ENCODE data around the gene EIF4H.
"Not testable (repeated sequence)": the region's sequence is repeated elsewhere in the genome, so short reads cannot be mapped to it uniquely, and the experiment has no call there.

Gene EIF4H

DNA sequence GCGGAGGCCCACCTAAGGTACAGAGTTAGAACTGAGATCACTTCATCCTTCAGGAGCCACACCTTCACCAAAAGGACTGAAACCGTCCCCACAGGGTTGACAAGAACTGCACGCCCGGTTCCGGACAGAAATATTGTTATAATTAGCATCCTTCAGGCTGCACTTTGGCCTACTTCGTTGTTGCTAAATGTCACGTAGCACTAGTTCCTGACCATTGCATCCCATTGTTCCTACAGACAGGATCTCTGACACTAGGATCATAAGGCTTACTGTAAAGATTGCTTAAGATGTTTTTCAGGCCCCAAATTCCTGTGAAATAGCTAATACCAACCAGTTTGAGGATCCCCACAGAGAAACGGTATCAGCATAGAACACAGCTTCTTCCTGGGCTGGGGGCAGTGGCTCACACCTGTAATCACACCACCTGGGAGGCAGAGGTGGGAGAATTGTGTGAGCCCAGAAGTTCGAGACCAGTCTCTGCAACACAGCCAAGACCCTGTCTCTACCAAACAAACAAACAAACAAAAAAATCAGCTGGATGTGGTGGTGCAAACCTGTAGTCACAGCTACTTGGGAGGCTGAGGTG is 18.3 kb upstream of the EIF4H start:
- DNase-seq (ENCODE audit: low read depth): no peak
- TF ChIP-seq, protein P1, sequence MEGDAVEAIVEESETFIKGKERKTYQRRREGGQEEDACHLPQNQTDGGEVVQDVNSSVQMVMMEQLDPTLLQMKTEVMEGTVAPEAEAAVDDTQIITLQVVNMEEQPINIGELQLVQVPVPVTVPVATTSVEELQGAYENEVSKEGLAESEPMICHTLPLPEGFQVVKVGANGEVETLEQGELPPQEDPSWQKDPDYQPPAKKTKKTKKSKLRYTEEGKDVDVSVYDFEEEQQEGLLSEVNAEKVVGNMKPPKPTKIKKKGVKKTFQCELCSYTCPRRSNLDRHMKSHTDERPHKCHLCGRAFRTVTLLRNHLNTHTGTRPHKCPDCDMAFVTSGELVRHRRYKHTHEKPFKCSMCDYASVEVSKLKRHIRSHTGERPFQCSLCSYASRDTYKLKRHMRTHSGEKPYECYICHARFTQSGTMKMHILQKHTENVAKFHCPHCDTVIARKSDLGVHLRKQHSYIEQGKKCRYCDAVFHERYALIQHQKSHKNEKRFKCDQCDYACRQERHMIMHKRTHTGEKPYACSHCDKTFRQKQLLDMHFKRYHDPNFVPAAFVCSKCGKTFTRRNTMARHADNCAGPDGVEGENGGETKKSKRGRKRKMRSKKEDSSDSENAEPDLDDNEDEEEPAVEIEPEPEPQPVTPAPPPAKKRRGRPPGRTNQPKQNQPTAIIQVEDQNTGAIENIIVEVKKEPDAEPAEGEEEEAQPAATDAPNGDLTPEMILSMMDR (IDR thresholded peaks at IDR 0.05; ENCODE audit: low read length, missing control alignments): no peak
- no peak overlapping the region for H3K4me3 ChIP-seq (replicated peaks; ENCODE audit: low read depth, low read length)

DNA sequence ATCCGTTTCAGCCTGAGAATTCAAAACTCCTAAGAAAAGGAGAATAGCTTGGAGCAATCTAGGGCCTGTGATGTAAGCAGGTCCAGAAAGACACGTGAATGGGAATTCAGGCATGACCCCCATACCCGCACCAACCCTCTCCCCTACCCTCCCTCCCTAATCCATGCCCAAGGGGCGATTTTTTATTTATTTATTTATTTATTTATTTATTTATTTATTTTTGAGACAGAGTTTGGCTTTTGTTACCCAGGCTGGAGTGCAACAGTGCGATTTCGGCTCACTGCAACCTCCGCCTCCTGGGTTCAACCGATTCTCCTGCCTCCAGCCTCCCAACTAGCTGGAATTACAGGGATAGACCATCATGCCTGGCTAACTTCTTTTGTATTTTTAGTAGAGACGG is 16.6 kb upstream of the EIF4H start:
- no peak for DNase-seq (ENCODE audit: low read depth)
- no peak overlapping the region for H3K4me3 ChIP-seq (replicated peaks; ENCODE audit: low read depth, low read length)
- TF ChIP-seq, protein P1 (IDR thresholded peaks at IDR 0.05; ENCODE audit: low read length, missing control alignments): no peak

DNA sequence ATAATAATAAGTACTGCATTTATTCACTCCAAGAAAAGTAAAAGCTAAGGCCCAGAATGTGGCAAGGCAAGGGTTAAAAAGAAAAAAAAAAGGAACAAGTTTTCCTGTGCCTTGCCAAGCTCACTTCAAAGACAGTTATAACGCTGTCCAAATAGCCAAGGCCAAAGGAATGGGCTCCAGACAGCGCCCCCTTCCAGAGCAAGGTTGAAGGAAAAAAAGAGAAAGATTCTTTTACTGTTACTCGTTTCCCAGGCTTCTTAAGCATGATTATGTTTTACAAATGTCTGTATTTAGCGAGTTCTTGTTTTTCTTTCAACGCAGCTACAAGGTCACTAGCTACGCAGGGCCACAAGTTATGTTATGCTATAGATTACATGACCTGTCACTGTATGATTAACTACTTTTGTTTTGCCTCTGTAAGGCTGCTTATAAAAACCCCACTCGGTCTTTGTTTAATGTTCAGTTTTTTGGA is 9.1 kb upstream of the EIF4H start:
- DNase-seq (ENCODE audit: low read depth): peak; percentile 34
- TF ChIP-seq, protein P1 (IDR thresholded peaks at IDR 0.05; ENCODE audit: low read length, missing control alignments): peak; percentile 50

DNA sequence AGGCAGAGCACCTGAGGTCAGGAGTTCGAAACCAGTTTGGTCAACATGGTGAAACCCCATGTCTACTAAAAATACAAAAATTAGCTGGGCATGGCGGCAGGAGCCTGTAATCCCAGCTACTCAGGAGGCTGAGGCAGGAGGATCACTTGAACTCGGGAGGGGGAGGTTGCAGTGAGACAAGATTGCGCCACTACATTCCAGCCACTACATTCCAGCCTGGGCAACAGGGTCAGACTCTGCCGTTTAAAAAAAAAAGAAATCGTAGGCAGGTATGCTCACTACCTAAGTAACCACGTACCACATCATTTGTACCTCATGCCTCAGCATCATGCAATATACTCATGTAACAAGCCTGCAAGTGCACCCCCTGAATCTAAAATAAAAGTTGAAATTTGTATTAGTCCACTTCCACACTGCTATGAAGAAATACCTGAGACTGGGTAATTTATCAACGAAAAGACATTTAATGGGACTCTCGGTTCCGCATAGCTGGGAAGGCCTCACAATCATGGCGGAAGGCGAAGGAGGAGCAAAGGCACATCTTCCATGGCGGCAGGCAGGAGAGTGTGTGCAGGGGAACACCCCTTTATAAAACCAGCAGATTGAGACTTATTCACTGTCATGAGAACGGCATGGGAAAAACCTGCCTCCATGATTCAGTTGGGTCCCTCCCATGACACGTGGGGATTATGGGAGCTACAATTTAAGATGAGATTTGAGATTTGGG is 8.1 kb upstream of the EIF4H start:
- H3K4me3 ChIP-seq (replicated peaks; ENCODE audit: low read depth, low read length): no peak overlapping the region
- TF ChIP-seq, protein P1 (IDR thresholded peaks at IDR 0.05; ENCODE audit: low read length, missing control alignments): no peak
- no peak for DNase-seq (ENCODE audit: low read depth)

More for the DNA sequence above, 9.1 kb upstream of the EIF4H start:
- H3K4me3 ChIP-seq (replicated peaks; ENCODE audit: low read depth, low read length): no peak overlapping the region

DNA sequence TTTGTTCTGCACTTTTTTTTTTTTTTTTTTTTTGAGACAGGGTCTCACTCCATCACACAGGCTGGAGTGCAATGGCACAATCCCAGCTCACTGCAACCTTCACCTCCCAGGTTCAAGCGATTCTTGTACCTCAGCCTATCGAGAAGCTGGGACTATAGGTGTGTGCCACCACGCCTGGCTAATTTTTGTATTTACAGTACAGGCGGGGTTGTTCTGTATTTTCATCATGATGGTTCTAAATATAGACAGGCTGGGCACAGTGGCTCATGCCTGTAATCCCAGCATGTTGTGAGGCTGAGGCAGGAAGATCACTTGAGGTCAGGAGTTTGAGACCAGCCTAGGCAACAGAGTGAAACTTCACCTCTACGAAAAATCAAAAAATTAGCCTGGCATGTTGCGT is 6.8 kb upstream of the EIF4H start:
- not testable (repeated sequence) for H3K4me3 ChIP-seq (replicated peaks; ENCODE audit: low read depth, low read length); DNase-seq (ENCODE audit: low read depth)

DNA sequence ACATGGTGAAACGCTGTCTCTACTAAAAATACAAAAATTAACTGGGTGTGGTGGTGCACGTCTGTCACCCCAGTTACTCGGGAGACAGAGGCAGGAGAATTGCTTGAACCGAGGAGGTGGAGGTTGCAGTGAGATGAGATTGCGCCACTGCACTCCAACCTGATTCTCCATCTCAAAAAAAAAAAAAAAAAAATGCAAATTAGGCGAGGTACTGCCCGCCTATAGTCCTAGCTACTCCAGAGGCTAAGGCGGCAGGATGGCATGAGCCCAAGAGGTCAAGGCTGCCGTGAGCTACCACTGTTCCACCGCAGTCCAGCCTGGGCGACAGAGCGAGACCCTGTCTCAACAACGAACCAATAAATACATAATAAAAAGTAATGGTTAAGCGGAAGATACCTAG is 1.1 kb upstream of the EIF4H start:
- TF ChIP-seq, protein P1 (IDR thresholded peaks at IDR 0.05; ENCODE audit: low read length, missing control alignments): no peak
- H3K4me3 ChIP-seq (replicated peaks; ENCODE audit: low read depth, low read length): peak overlapping the region; percentile 59
- DNase-seq (ENCODE audit: low read depth): no peak

DNA sequence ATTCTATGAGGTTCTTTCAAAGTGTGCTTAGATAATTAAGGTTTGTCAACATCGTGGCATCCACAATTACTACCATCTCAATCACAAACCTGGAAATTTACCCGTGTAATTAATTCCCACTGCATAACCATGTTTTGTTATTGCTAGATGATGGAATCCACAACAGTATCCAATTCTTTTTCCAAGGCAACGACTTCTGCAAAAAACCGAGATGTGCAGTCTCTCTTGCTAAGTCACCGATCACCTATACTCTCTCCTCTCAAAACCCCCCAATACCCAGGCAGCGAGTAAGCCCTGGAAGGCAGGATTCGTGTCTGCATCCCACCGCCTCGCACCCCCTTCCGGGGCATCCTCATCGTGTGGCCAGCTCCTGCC is 678 bp upstream of the EIF4H start:
- DNase-seq (ENCODE audit: low read depth): no peak
- peak overlapping the region; percentile 59 for H3K4me3 ChIP-seq (replicated peaks; ENCODE audit: low read depth, low read length)
- TF ChIP-seq, protein P1 (IDR thresholded peaks at IDR 0.05; ENCODE audit: low read length, missing control alignments): no peak

Measured in fibroblast of pulmonary artery (primary cell).